ENCODE data around the gene PACS1. TPM values are rescaled to one million over a fixed set of nuclear protein-coding genes. Genes with fewer than 3 reads are reported as not detected.

Gene PACS1
- polyA plus RNA-seq, 1 donor (not counting 4 experiments of a cell fraction or from before 2014, with no cell fraction given) = 14.9 TPM

GRCh38 chr11:66051766-66052663 lies 18.1 kb upstream of the PACS1 start, which contains the start of gene SF3B2:
Gene SF3B2 (plus strand): TSS chr11:66052364. CDS start chr11:66052385, 21 bp downstream.
- DNase-seq (ENCODE audit: low read depth, low spot score) (peak; percentile 92), FAIRE-seq (no peak)
- no peaks in the 10 kb centered on the region for H3K9me3 ChIP-seq (ENCODE audit: control insufficient read depth, low read depth, low read length)
- H3K4me1 ChIP-seq (ENCODE audit: control insufficient read depth, extremely low read depth, insufficient read depth, low read length) = peaks cover 17% of the 10 kb centered on the region
- peak within 1 kb of the TSS; percentile 94 for H3K9ac ChIP-seq (ENCODE audit: control insufficient read depth, extremely low read depth, insufficient read depth, low read length)
- TF ChIP-seq CTCF (optimal IDR thresholded peaks at IDR 0.05 in 1 of 3, IDR thresholded peaks at IDR 0.05 in 1 of 3, conservative IDR thresholded peaks at IDR 0.05 in 1 of 3; ENCODE audit: extremely low read depth in 1 of 3, insufficient read depth in 2 of 3, low read length in 3 of 3) (no peak), EZH2 (IDR thresholded peaks at IDR 0.05; ENCODE audit: low read length) (no peak)
- H3K27me3 ChIP-seq (ENCODE audit: control insufficient read depth, extremely low read depth, insufficient read depth, low read length) = peaks cover 4% of the 10 kb centered on the region
- H3K9me1 ChIP-seq (ENCODE audit: control insufficient read depth, extremely low read depth, insufficient read depth, low read length) = no peaks in the 10 kb centered on the region
- H2AFZ ChIP-seq (ENCODE audit: control insufficient read depth, low read length) = peak within 1 kb of the TSS; percentile 93
- H3K4me2 ChIP-seq (ENCODE audit: control insufficient read depth, extremely low read depth, insufficient read depth, low read depth, low read length) = peak within 1 kb of the TSS; percentile 90
- H3K4me3 ChIP-seq (ENCODE audit: control insufficient read depth in 2 of 3, extremely low read depth in 1 of 3, insufficient read depth in 2 of 3, low read depth in 1 of 3, low read length in 3 of 3) = peak within 1 kb of the TSS; percentile 66 to 98 (median 94)
- peaks cover 35% of the 10 kb centered on the region for H3K79me2 ChIP-seq (ENCODE audit: control insufficient read depth, insufficient read depth, low read length)
- dilution Hi-C loops (cut with MboI; ENCODE audit: extremely low pct_ligation_motif_present, low sequenced_read_pairs) = no loop called here
- peak within 1 kb of the TSS; percentile 85 for H3K27ac ChIP-seq (ENCODE audit: control insufficient read depth, insufficient read depth, low read length)
- peaks cover 12 to 22% of the 10 kb centered on the region in 2 experiments for H3K36me3 ChIP-seq (ENCODE audit: control insufficient read depth in 2 of 2, extremely low read depth in 1 of 2, insufficient read depth in 2 of 2, low read length in 2 of 2)
- H4K20me1 ChIP-seq (ENCODE audit: control insufficient read depth, extremely low read depth, insufficient read depth, low read length) = no peaks in the 10 kb centered on the region

- H2AFZ ChIP-seq (ENCODE audit: control insufficient read depth, low read length) = peak overlapping the region; percentile 93
Measured at GRCh38 chr11:66052664-66052982, 17.4 kb upstream of the PACS1 start.

More at GRCh38 chr11:66052664-66052982, 17.4 kb upstream of the PACS1 start:
- Histone ChIP-seq H3K4me2 (ENCODE audit: control insufficient read depth, extremely low read depth, insufficient read depth, low read depth, low read length) (peak overlapping the region; percentile 59), H3K9me1 (ENCODE audit: control insufficient read depth, extremely low read depth, insufficient read depth, low read length) (no peaks in the 10 kb centered on the region), H3K9ac (ENCODE audit: control insufficient read depth, extremely low read depth, insufficient read depth, low read length) (peak overlapping the region; percentile 94), H3K79me2 (ENCODE audit: control insufficient read depth, insufficient read depth, low read length) (peaks cover 35% of the 10 kb centered on the region), H3K4me3 (ENCODE audit: control insufficient read depth in 2 of 3, extremely low read depth in 1 of 3, insufficient read depth in 2 of 3, low read depth in 1 of 3, low read length in 3 of 3) (peak overlapping the region; percentile 66 to 98 (median 94)), H3K36me3 (ENCODE audit: control insufficient read depth in 2 of 2, extremely low read depth in 1 of 2, insufficient read depth in 2 of 2, low read length in 2 of 2) (peaks cover 16 to 27% of the 10 kb centered on the region in 2 experiments), H3K4me1 (ENCODE audit: control insufficient read depth, extremely low read depth, insufficient read depth, low read length) (peaks cover 17% of the 10 kb centered on the region), H4K20me1 (ENCODE audit: control insufficient read depth, extremely low read depth, insufficient read depth, low read length) (no peaks in the 10 kb centered on the region), H3K27ac (ENCODE audit: control insufficient read depth, insufficient read depth, low read length) (peak overlapping the region; percentile 85), H3K9me3 (ENCODE audit: control insufficient read depth, low read depth, low read length) (no peaks in the 10 kb centered on the region), H3K27me3 (ENCODE audit: control insufficient read depth, extremely low read depth, insufficient read depth, low read length) (peaks cover 4% of the 10 kb centered on the region)
- no peak for FAIRE-seq
- DNase-seq (ENCODE audit: low read depth, low spot score) = no peak
- dilution Hi-C loops (cut with MboI; ENCODE audit: extremely low pct_ligation_motif_present, low sequenced_read_pairs) = no loop called here
- TF ChIP-seq CTCF (optimal IDR thresholded peaks at IDR 0.05 in 1 of 3, IDR thresholded peaks at IDR 0.05 in 1 of 3, conservative IDR thresholded peaks at IDR 0.05 in 1 of 3; ENCODE audit: extremely low read depth in 1 of 3, insufficient read depth in 2 of 3, low read length in 3 of 3) = no peak
- TF ChIP-seq EZH2 (IDR thresholded peaks at IDR 0.05; ENCODE audit: low read length) = no peak
